Esophagus squamous epithelium (tissue), 5 donors: ENCODE results near the gene CADM1. TPM values are rescaled to one million over a fixed set of nuclear protein-coding genes. Genes with fewer than 3 reads are reported as not detected.

Source experiments
- DNase-seq: peaks from one replicate; lab custom pipeline; 2025; lab: John Stamatoyannopoulos, UW
- H3K27ac ChIP-seq, 4 donors: fragments of 200-600 bp; sonication (generic); one replicate each; pipeline ENCODE4 v1.5.1; 2016 to 2019; ENCODE audit warnings: mild to moderate bottlenecking in 1 of 4
- H3K27me3 ChIP-seq, 4 donors: fragments of 200-600 bp; sonication (generic); 1 replicate in 3 of 4; 2 replicates in 1 of 4; pipeline versions ENCODE4 v1.5.1 to v1.6.0; 2017 to 2021; ENCODE audit warnings: antibody characterized with exemption in 1 of 4
- H3K36me3 ChIP-seq, 3 donors: fragments of 200-600 bp; sonication (generic); one replicate each; pipeline ENCODE4 v1.5.1; 2016 to 2019
- H3K4me1 ChIP-seq, 3 donors: fragments of 200-600 bp; sonication (generic); one replicate each; pipeline ENCODE4 v1.5.1; 2017 to 2019
- H3K4me3 ChIP-seq, 4 donors: fragments of 200-600 bp; sonication (generic); 1 replicate in 3 of 4; 2 replicates in 1 of 4; pipeline ENCODE4 v1.5.1; 2016 to 2019; ENCODE audit warnings: mild to moderate bottlenecking in 2 of 4, moderate library complexity in 1 of 4
- H3K9me3 ChIP-seq, 3 donors: fragments of 200-600 bp; sonication (generic); one replicate each; pipeline ENCODE4 v1.5.1; 2016 to 2019
- CTCF ChIP-seq, 6 experiments: fragments of 450-650 bp in 4 of 6; fragments of 200-600 bp in 2 of 6; sonication (generic) in 2 of 6; IDR thresholded peaks; one replicate each; pipeline ENCODE4 v1.5.1; 2016 to 2019; ENCODE audit warnings: antibody characterized with exemption in 6 of 6, mild to moderate bottlenecking in 4 of 6, moderate library complexity in 4 of 6
- POLR2A ChIP-seq, 4 donors: fragments of 450-650 bp; IDR thresholded peaks; one replicate each; pipeline ENCODE4 v1.6.1; 2017; ENCODE audit warnings: antibody characterized with exemption in 4 of 4, mild to moderate bottlenecking in 4 of 4, moderate library complexity in 3 of 4
- whole genome bisulfite sequencing, 2 donors: methylation state at CpG; one replicate each; pipeline ENCODE4 v1.1.5; 2018; 5-methylcytosine and 5-hydroxymethylcytosine counted together
- intact Hi-C: fragments of 100-400 bp; cut with DNase I; formaldehyde crosslinking; loops from one replicate; pipeline ENCODE4 v1.15.0; 2022
- total RNA-seq, 4 donors: library from RNA; depleted of rRNA; stranded (reverse); fragments of >200 nt; gene quantifications; one replicate each; pipeline ENCODE4 v1.1.0, GENCODE V29; 2016
- donor health status: DM: yes; HTN: yes; CAD: no.

CADM1 gene
- total RNA-seq, 4 donors from 2014 or later, result 1.7 to 15.1 (median 8.3) TPM

- no peaks in the 10 kb centered on the region for H3K4me1 ChIP-seq
- TF ChIP-seq CTCF (IDR thresholded peaks at IDR 0.05) (no peak), POLR2A (IDR thresholded peaks at IDR 0.05) (no peak)
- no peak overlapping the region for H3K4me3 ChIP-seq
- WGBS, 2 donors, result 77 to 78% methylated on average over 6 of the region's 6 CpGs
- intact Hi-C loops, result no loop called here
- no peak for DNase-seq
- H3K27ac ChIP-seq, result no peak overlapping the region
- H3K9me3 ChIP-seq, result no peaks in the 10 kb centered on the region
- H3K36me3 ChIP-seq, result no peaks in the 10 kb centered on the region
- H3K27me3 ChIP-seq, result no peaks in the 10 kb centered on the region
These were observed 141.2 kb downstream of the CADM1 start for GRCh38 chr11:115362997-115363396.

- intact Hi-C loops, result no loop called here
- no peak for TF ChIP-seq POLR2A (IDR thresholded peaks at IDR 0.05)
- TF ChIP-seq CTCF (IDR thresholded peaks at IDR 0.05), result no peak
- Histone ChIP-seq H3K4me1 (no peaks in the 10 kb centered on the region), H3K27me3 (no peaks in the 10 kb centered on the region), H3K4me3 (no peak overlapping the region), H3K36me3 (no peaks in the 10 kb centered on the region), H3K27ac (no peak overlapping the region), H3K9me3 (no peaks in the 10 kb centered on the region)
- DNase-seq, result no peak
- WGBS, 2 donors, result 78 to 85% methylated on average over 1 of the region's 1 CpG
These were observed 143.2 kb downstream of the CADM1 start for GRCh38 chr11:115361025-115361424.

DNA sequence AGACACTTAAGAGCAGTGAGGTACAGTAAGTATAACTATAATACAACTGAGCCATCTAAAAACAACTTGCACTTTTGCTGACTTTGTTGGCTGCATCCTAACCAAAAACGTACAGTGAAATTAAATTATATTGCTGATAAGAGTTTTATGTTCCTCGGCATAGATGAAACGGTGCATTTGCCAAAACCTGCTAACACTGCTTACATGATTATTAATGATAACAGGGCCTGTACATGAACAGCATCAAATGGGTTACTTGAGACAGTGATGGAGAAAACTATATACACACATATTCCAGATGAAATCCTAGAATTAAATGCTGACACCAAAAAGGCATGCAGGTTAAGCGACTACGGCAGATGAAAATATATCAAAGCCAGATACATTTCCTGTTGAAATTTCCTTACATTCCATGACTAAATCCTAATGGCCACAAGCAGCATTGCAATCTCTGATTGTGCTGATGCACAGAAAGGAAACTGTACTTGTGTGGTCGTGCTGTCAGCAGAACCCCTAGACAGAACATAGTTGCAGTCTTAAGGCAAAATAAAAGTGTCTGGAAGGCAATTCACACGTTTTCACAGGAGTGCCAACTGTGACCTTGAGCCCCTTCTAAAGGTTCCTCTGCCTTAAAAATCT lies 143.9 kb downstream of the CADM1 start:
- no peak for DNase-seq
- WGBS, 2 donors, result 78 to 79% methylated on average over 7 of the region's 7 CpGs
- no peak for TF ChIP-seq POLR2A (IDR thresholded peaks at IDR 0.05)
- no peak for TF ChIP-seq CTCF (IDR thresholded peaks at IDR 0.05)
- intact Hi-C loops, result no loop called here
- no peaks in the 10 kb centered on the region for H3K36me3 ChIP-seq
- no peak overlapping the region for H3K27ac ChIP-seq
- no peaks in the 10 kb centered on the region for H3K27me3 ChIP-seq
- no peak overlapping the region for H3K4me3 ChIP-seq
- no peaks in the 10 kb centered on the region for H3K9me3 ChIP-seq
- no peaks in the 10 kb centered on the region for H3K4me1 ChIP-seq

DNA sequence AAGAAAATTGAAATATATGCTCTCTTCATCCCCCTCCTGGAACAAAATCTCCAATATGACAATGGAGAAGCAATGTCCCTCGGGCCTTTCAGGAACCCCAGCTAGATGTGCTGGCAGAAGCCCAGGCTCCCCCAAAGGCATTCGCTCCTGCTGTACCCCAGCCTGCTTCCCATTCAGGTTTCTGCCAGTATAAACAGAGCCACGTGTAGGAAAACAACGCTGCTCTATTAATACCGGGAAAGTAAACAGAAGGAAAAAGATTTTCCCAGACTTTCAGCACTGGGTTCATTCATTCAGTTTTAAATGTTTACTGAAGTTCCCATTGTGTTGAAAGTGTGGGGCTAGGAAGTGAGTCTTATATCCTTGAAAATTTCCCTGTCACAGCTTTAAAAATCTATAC lies 147.1 kb downstream of the CADM1 start:
- WGBS, 2 donors, result 7 to 14% methylated on average over 5 of the region's 5 CpGs
- no peaks in the 10 kb centered on the region for H3K9me3 ChIP-seq
- no peaks in the 10 kb centered on the region for H3K4me1 ChIP-seq
- H3K36me3 ChIP-seq, result no peaks in the 10 kb centered on the region
- TF ChIP-seq CTCF (IDR thresholded peaks at IDR 0.05) (no peak), POLR2A (IDR thresholded peaks at IDR 0.05) (no peak)
- no peak overlapping the region for H3K4me3 ChIP-seq
- no peak for DNase-seq
- intact Hi-C loops, result no loop called here
- no peak overlapping the region for H3K27ac ChIP-seq
- H3K27me3 ChIP-seq, result no peaks in the 10 kb centered on the region

DNA sequence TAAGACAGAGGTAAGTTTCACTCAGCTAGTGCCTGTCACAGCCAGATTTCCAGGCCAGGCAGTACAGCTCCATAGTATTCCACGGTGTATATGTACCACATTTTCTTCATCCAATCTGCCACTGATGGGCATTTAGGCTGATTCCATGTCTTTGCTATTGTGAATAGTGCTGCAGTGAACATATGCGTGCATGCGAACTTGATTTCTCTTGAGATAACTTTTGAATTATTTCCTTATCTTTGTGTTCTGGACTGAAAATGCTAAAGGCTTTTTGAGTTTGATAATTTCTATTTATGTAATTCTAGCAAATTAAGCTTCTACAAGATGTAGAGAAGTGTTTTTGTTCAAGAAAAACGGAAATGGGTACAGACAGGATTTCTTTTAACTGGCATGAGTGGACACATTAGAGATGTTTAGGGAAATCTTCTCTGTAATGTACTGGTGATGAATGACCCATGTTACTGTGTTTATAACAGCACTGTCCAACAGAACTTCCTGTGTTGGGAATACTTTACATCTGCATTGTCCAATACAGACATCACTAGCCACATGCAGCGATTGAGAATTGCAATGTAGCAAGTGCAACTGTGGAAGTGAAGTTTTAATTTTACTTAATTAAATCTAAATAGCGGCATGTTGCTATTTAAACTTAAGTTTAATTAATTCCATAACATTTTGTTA lies 151.3 kb downstream of the CADM1 start:
- Histone ChIP-seq H3K4me3 (no peak overlapping the region), H3K4me1 (no peaks in the 10 kb centered on the region), H3K27ac (no peak overlapping the region), H3K27me3 (no peaks in the 10 kb centered on the region), H3K36me3 (no peaks in the 10 kb centered on the region), H3K9me3 (no peaks in the 10 kb centered on the region)
- DNase-seq, result no peak
- WGBS, 2 donors, result 68 to 79% methylated on average over 6 of the region's 6 CpGs
- intact Hi-C loops, result no loop called here
- TF ChIP-seq POLR2A (IDR thresholded peaks at IDR 0.05) (no peak), CTCF (IDR thresholded peaks at IDR 0.05) (no peak)
